Measurements from ENCODE around the gene WDR5. TPM values are rescaled to one million over a fixed set of nuclear protein-coding genes. Genes with fewer than 3 reads are reported as not detected.
"Not testable (repeated sequence)": the region's sequence is repeated elsewhere in the genome, so short reads cannot be mapped to it uniquely, and the experiment has no call there.

WDR5 gene
- total RNA-seq, 1 donor from 2014 or later = 17.7 TPM

DNA sequence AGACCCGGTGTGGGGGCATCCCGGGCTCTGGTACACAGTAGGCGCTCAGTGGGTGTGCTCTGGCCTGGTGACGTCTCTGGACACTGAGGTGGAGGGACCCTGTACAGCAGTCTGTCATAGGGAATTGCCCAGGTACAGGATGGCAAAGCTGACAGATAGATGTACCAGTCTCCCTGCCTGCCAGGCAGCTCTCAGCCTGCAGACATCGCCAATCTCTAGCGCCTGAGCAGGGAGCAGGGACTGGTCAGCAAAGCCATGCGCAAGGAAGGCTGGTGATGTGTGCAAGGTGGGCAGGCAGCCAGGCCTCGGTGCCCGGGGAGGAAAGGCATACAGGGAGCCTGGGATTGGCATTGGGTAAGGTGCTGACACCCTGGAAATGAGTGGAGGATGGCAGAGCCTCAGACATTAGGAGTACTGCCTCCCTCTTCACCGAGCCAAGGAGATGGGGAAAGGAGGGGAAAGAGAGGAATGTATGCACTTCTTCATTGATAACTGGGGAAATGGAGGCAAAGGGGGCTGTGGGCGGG is 34.2 kb upstream of the WDR5 start:
- intact Hi-C loops (cut with micrococcal nuclease) = no loop called here
- no peak overlapping the region for H3K27ac ChIP-seq (replicated peaks)
- H3K4me1 ChIP-seq = no peaks in the 10 kb centered on the region
- H3K9me3 ChIP-seq (replicated peaks) = no peaks in the 10 kb centered on the region
- H3K27me3 ChIP-seq (ENCODE audit: low read depth) = peaks cover 60% of the 10 kb centered on the region
- DNase-seq = no peak
- H3K4me3 ChIP-seq = no peak overlapping the region
- no peaks in the 10 kb centered on the region for H3K36me3 ChIP-seq
- TF ChIP-seq, protein P1, sequence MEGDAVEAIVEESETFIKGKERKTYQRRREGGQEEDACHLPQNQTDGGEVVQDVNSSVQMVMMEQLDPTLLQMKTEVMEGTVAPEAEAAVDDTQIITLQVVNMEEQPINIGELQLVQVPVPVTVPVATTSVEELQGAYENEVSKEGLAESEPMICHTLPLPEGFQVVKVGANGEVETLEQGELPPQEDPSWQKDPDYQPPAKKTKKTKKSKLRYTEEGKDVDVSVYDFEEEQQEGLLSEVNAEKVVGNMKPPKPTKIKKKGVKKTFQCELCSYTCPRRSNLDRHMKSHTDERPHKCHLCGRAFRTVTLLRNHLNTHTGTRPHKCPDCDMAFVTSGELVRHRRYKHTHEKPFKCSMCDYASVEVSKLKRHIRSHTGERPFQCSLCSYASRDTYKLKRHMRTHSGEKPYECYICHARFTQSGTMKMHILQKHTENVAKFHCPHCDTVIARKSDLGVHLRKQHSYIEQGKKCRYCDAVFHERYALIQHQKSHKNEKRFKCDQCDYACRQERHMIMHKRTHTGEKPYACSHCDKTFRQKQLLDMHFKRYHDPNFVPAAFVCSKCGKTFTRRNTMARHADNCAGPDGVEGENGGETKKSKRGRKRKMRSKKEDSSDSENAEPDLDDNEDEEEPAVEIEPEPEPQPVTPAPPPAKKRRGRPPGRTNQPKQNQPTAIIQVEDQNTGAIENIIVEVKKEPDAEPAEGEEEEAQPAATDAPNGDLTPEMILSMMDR (IDR thresholded peaks at IDR 0.05; ENCODE audit: borderline replicate concordance) = no peak

DNA sequence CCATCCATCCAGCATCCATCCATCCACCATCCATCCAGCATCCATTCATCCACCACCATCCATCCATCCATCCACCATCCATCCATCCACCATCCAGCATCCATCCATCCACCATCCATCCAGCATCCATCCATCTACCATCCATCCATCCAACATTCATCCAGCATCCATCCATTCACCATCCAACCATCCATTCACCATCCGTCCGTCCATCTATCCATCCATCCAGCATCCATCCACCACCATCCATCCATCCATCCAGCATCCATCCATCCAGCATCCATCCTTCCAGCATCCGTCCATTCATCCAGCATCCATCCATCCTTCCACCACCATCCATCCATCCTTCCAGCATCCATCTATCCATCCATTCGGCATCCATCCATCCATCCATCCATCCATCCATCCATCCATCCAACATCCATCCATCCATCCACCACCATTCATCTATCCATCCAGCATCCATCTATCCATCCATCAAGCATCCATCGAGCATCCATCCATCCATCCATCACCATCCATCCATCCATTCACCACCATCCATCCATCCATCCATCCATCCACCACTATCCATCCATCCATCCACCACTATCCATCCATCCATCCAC is 32.4 kb upstream of the WDR5 start:
- Histone ChIP-seq H3K9me3 (replicated peaks) (no peaks in the 10 kb centered on the region), H3K27ac (replicated peaks) (no peak overlapping the region)
- intact Hi-C loops (cut with micrococcal nuclease) = no loop called here

DNA sequence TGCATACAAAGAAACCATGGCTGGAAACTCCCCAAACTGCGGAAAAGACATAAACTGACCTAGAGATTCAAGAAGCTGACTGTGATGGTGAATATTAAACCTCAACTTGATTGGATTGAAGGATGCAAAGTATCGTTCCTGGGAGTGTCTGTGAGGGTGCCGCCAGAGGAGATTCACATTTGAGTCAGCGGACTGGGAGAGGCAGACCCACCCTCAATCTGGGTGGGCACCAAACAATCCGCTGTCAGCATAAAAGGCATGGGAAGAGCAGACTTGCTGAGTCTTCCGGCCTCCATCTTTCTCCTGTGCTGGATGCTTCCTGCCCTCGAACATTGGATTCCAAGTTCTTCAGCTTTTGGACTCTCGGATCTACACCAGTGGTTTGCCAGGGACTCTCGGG is 24.8 kb upstream of the WDR5 start:
- no peaks in the 10 kb centered on the region for H3K4me1 ChIP-seq
- no peak overlapping the region for H3K27ac ChIP-seq (replicated peaks)
- no peaks in the 10 kb centered on the region for H3K9me3 ChIP-seq (replicated peaks)
- peaks cover 20% of the 10 kb centered on the region for H3K27me3 ChIP-seq (ENCODE audit: low read depth)
- no peaks in the 10 kb centered on the region for H3K36me3 ChIP-seq
- TF ChIP-seq, protein P1 (IDR thresholded peaks at IDR 0.05; ENCODE audit: borderline replicate concordance) = no peak
- intact Hi-C loops (cut with micrococcal nuclease) = no loop called here
- H3K4me3 ChIP-seq = no peak overlapping the region
- DNase-seq = no peak

More for the DNA sequence above, 32.4 kb upstream of the WDR5 start:
- Histone ChIP-seq H3K36me3 (no peaks in the 10 kb centered on the region), H3K27me3 (ENCODE audit: low read depth) (peaks cover 60% of the 10 kb centered on the region), H3K4me1 (no peaks in the 10 kb centered on the region), H3K4me3 (no peak overlapping the region)
- no peak for DNase-seq
- TF ChIP-seq, protein P1 (IDR thresholded peaks at IDR 0.05; ENCODE audit: borderline replicate concordance) = no peak

DNA sequence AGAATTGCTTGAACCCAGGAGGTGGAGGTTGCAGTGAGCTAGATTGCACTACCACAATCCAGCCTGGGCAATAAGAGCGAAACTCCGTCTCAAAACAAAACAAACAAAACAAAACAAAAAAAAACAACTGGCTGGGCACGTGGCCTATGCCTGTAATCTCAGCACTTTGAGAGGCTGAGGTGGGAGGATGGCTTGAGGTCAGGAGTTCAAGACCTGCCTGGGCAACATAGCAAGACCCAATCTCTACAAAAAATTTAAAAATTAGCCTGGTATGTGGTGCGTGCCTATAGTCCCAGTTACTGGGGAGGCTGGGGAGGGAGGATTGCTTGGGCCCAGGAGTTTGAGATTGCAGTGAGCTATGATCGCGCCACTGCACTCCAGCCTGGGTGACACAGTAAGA is 23.3 kb upstream of the WDR5 start:
- TF ChIP-seq, protein P1 (IDR thresholded peaks at IDR 0.05; ENCODE audit: borderline replicate concordance) = no peak
- Histone ChIP-seq H3K9me3 (replicated peaks) (no peaks in the 10 kb centered on the region), H3K27ac (replicated peaks) (no peak overlapping the region), H3K36me3 (no peaks in the 10 kb centered on the region), H3K4me3 (no peak overlapping the region), H3K27me3 (ENCODE audit: low read depth) (peaks cover 12% of the 10 kb centered on the region), H3K4me1 (no peaks in the 10 kb centered on the region)
- DNase-seq = no peak
- intact Hi-C loops (cut with micrococcal nuclease) = no loop called here

DNA sequence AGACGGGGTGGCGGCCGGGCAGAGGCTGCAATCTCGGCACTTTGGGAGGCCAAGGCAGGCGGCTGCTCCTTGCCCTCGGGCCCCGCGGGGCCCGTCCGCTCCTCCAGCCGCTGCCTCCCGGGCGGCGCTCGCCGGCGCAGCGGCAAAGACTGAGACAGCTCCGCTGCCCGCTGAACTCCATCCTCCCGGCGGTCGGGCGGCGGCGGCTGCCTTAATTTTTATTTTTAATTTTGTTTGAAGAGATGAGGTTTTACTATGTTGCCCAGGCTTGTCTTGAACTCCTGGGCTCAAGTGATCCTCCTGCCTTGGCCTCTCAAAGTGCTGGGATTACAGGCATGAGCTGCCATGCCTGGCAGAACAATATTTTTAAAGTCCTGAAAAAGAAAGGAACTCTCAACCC is 16.9 kb upstream of the WDR5 start:
- H3K27me3 ChIP-seq (ENCODE audit: low read depth); H3K9me3 ChIP-seq (replicated peaks); H3K36me3 ChIP-seq; intact Hi-C loops (cut with micrococcal nuclease); H3K4me3 ChIP-seq; H3K4me1 ChIP-seq; DNase-seq; H3K27ac ChIP-seq (replicated peaks): not testable (repeated sequence)

DNA sequence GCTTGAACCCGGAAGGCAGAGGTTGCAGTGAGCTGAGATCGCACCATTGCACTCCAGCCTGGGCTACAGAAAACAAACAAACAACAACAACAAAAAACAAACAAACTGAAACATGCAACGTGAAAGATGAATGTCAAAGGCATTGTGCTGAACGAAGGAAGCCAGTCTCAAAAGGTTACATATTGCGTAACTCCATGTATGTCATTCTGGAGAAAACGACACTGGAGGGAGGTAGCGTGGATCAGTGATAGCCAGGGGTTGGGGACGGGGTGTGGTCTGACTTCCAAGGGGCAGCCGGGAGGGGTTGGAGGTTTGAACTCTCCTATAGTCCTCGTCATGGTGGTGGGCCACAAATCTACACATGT is 12.1 kb upstream of the WDR5 start:
- intact Hi-C loops (cut with micrococcal nuclease) = no loop called here
- no peak overlapping the region for H3K4me3 ChIP-seq
- no peak for DNase-seq
- TF ChIP-seq, protein P1 (IDR thresholded peaks at IDR 0.05; ENCODE audit: borderline replicate concordance) = no peak
- no peaks in the 10 kb centered on the region for H3K36me3 ChIP-seq
- H3K9me3 ChIP-seq (replicated peaks) = no peaks in the 10 kb centered on the region
- H3K27me3 ChIP-seq (ENCODE audit: low read depth) = no peaks in the 10 kb centered on the region
- no peak overlapping the region for H3K27ac ChIP-seq (replicated peaks)
- H3K4me1 ChIP-seq = no peaks in the 10 kb centered on the region

All from left ventricle myocardium inferior (tissue), 1 donor.